WTC11 (cell line): ENCODE results near the gene METRNL.

Source experiments
- FOXJ3 ChIP-seq: sonication (generic); formaldehyde crosslinking; IDR thresholded peaks from 2 replicates; pipeline ENCODE4 v1.9.0; 2021; ENCODE audit warnings: missing genetic modification reagents, mild to moderate bottlenecking, borderline replicate concordance
- FOXP1 ChIP-seq: sonication (generic); formaldehyde crosslinking; IDR thresholded peaks from 2 replicates; pipeline ENCODE4 v1.8.0; 2022; ENCODE audit warnings: missing genetic modification reagents, mild to moderate bottlenecking, moderate library complexity, borderline replicate concordance
- JUN ChIP-seq: sonication (generic); formaldehyde crosslinking; IDR thresholded peaks from 2 replicates; pipeline ENCODE4 v1.8.0; 2023; ENCODE audit warnings: mild to moderate bottlenecking, missing genetic modification reagents
- NR2C2 ChIP-seq: sonication (generic); formaldehyde crosslinking; IDR thresholded peaks from 2 replicates; pipeline ENCODE4 v1.8.0; 2022; ENCODE audit warnings: mild to moderate bottlenecking, missing genetic modification reagents
- NR3C1 ChIP-seq: sonication (generic); formaldehyde crosslinking; conservative IDR thresholded peaks from 2 replicates; pipeline ENCODE4 v1.8.1; 2023; ENCODE audit warnings: low read depth, mild to moderate bottlenecking, missing genetic modification reagents
- TEAD4 ChIP-seq: sonication (generic); formaldehyde crosslinking; IDR thresholded peaks from 2 replicates; pipeline ENCODE4 v1.8.0; 2022; ENCODE audit warnings: mild to moderate bottlenecking, missing genetic modification reagents
- USF2 ChIP-seq: sonication (generic); formaldehyde crosslinking; IDR thresholded peaks from 2 replicates; pipeline ENCODE4 v1.8.1; 2023; ENCODE audit warnings: mild to moderate bottlenecking, missing genetic modification reagents, moderate library complexity
- ZBTB43 ChIP-seq: sonication (generic); formaldehyde crosslinking; IDR thresholded peaks from 2 replicates; pipeline ENCODE4 v1.8.1; 2023; ENCODE audit warnings: mild to moderate bottlenecking, missing genetic modification reagents
- TF ChIP-seq, protein P1 (sequence below): fragments of 200-600 bp; IDR thresholded peaks from 2 replicates; pipeline ENCODE4 v1.8.0; 2022; ENCODE audit warnings: antibody characterized with exemption
- TF ChIP-seq, protein P2 (sequence below): sonication (generic); formaldehyde crosslinking; conservative IDR thresholded peaks from 2 replicates; pipeline ENCODE4 v1.8.1; 2022; ENCODE audit warnings: mild to moderate bottlenecking, missing genetic modification reagents
- TF ChIP-seq, protein P3 (sequence below): sonication (generic); formaldehyde crosslinking; IDR thresholded peaks from 2 replicates; pipeline ENCODE4 v1.8.1; 2022; ENCODE audit warnings: low read depth, missing genetic modification reagents, borderline replicate concordance

GRCh38 chr17:83122834-83123233, 43.4 kb downstream of the METRNL start:
- TF ChIP-seq, protein P1, sequence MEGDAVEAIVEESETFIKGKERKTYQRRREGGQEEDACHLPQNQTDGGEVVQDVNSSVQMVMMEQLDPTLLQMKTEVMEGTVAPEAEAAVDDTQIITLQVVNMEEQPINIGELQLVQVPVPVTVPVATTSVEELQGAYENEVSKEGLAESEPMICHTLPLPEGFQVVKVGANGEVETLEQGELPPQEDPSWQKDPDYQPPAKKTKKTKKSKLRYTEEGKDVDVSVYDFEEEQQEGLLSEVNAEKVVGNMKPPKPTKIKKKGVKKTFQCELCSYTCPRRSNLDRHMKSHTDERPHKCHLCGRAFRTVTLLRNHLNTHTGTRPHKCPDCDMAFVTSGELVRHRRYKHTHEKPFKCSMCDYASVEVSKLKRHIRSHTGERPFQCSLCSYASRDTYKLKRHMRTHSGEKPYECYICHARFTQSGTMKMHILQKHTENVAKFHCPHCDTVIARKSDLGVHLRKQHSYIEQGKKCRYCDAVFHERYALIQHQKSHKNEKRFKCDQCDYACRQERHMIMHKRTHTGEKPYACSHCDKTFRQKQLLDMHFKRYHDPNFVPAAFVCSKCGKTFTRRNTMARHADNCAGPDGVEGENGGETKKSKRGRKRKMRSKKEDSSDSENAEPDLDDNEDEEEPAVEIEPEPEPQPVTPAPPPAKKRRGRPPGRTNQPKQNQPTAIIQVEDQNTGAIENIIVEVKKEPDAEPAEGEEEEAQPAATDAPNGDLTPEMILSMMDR: no peak
- TF ChIP-seq NR3C1 (CRISPR knock-in tag) (no peak), JUN (no peak), NR2C2 (CRISPR knock-in tag) (no peak), FOXJ3 (CRISPR knock-in tag) (no peak), USF2 (no peak), TEAD4 (CRISPR knock-in tag) (no peak), ZBTB43 (CRISPR knock-in tag) (no peak), FOXP1 (CRISPR knock-in tag) (no peak)
- TF ChIP-seq, protein P2, sequence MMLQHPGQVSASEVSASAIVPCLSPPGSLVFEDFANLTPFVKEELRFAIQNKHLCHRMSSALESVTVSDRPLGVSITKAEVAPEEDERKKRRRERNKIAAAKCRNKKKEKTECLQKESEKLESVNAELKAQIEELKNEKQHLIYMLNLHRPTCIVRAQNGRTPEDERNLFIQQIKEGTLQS (CRISPR knock-in tag): no peak
- TF ChIP-seq, protein P3, sequence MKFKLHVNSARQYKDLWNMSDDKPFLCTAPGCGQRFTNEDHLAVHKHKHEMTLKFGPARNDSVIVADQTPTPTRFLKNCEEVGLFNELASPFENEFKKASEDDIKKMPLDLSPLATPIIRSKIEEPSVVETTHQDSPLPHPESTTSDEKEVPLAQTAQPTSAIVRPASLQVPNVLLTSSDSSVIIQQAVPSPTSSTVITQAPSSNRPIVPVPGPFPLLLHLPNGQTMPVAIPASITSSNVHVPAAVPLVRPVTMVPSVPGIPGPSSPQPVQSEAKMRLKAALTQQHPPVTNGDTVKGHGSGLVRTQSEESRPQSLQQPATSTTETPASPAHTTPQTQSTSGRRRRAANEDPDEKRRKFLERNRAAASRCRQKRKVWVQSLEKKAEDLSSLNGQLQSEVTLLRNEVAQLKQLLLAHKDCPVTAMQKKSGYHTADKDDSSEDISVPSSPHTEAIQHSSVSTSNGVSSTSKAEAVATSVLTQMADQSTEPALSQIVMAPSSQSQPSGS (CRISPR knock-in tag): no peak
